Thyroid gland (tissue), 4 donors: ENCODE results near the gene PPDPF. TPM values are rescaled to one million over a fixed set of nuclear protein-coding genes. Genes with fewer than 3 reads are reported as not detected.

Source experiments
- DNase-seq, 2 donors: peaks; one replicate each; pipeline ENCODE4 v3.0.0-alpha.2; 2019
- H3K27ac ChIP-seq, 3 donors: fragments of 200-600 bp; sonication (generic); 1 replicate in 2 of 3; 2 replicates in 1 of 3; pipeline ENCODE4 v1.5.1; 2016 to 2019; ENCODE audit warnings: mild to moderate bottlenecking in 1 of 3, moderate library complexity in 1 of 3
- H3K27me3 ChIP-seq: fragments of 200-600 bp; sonication (generic); one replicate; pipeline ENCODE4 v1.5.1; 2019
- H3K36me3 ChIP-seq, 2 donors: fragments of 200-600 bp; sonication (generic); one replicate each; pipeline ENCODE4 v1.5.1; 2016 to 2019
- H3K4me1 ChIP-seq, 2 donors: fragments of 200-600 bp; sonication (generic); one replicate each; pipeline ENCODE4 v1.5.1; 2017 to 2019
- H3K4me3 ChIP-seq, 3 donors: fragments of 200-600 bp; sonication (generic); replicated peaks in 1 of 3; 1 replicate in 2 of 3; 2 replicates in 1 of 3; pipeline ENCODE4 v1.5.1; 2016; ENCODE audit warnings: mild to moderate bottlenecking in 1 of 3
- H3K9me3 ChIP-seq: fragments of 200-600 bp; sonication (generic); one replicate; pipeline ENCODE4 v1.5.1; 2017
- CTCF ChIP-seq, 6 experiments: fragments of 200-600 bp in 3 of 6; fragments of 450-650 bp in 3 of 6; sonication (generic) in 3 of 6; IDR thresholded peaks; one replicate each; pipeline ENCODE4 v1.5.1; 2016 to 2019; ENCODE audit warnings: antibody characterized with exemption in 6 of 6, mild to moderate bottlenecking in 2 of 6, inconsistent platforms in 1 of 6, moderate library complexity in 1 of 6
- POLR2A ChIP-seq, 2 donors: fragments of 450-650 bp; IDR thresholded peaks; one replicate each; pipeline ENCODE4 v1.6.1; 2017; ENCODE audit warnings: antibody characterized with exemption in 2 of 2, mild to moderate bottlenecking in 2 of 2, moderate library complexity in 1 of 2
- WGBS, 2 donors: methylation state at CpG; one replicate each; pipeline ENCODE4 v1.1.5; 2017; 5-methylcytosine and 5-hydroxymethylcytosine counted together
- intact Hi-C: fragments of 100-400 bp; cut with DNase I; formaldehyde crosslinking; loops from one replicate; pipeline ENCODE4 v1.15.1; 2023
- total RNA-seq, 4 donors: library from RNA; depleted of rRNA; stranded (reverse); fragments of >200 nt; gene quantifications; one replicate each; pipeline ENCODE4 v1.2.3, GENCODE V29; 2016

The PPDPF gene
- total RNA-seq, 4 donors from 2014 or later, result 82.0 to 226 (median 146) TPM

GRCh38 chr20:63553251-63553932, 32.8 kb downstream of the PPDPF start:
- Histone ChIP-seq H3K4me1 (peaks cover 9 to 13% of the 10 kb centered on the region in 2 donors), H3K9me3 (no peaks in the 10 kb centered on the region), H3K27me3 (no peaks in the 10 kb centered on the region), H3K36me3 (no peaks in the 10 kb centered on the region), H3K4me3 (peak overlapping the region in 2 of 3 donors; percentile 50 to 79), H3K27ac (no peak overlapping the region)
- peak; percentile 62 to 64 for DNase-seq
- 1 to 2% methylated on average over 14 to 15 of the region's 37 CpGs for WGBS, 2 donors
- peak in 1 of 2 donors; percentile 24 for TF ChIP-seq POLR2A (IDR thresholded peaks at IDR 0.05)
- TF ChIP-seq CTCF (IDR thresholded peaks at IDR 0.05), result no peak
- intact Hi-C loops, result no loop called here

- TF ChIP-seq CTCF (IDR thresholded peaks at IDR 0.05), result no peak
- no peak for TF ChIP-seq POLR2A (IDR thresholded peaks at IDR 0.05)
- Histone ChIP-seq H3K9me3 (no peaks in the 10 kb centered on the region), H3K36me3 (peaks cover under 1 to 3% of the 10 kb centered on the region in 2 donors), H3K27ac (no peak within 1 kb of the TSS), H3K4me1 (peaks cover 9 to 13% of the 10 kb centered on the region in 2 donors), H3K27me3 (no peaks in the 10 kb centered on the region), H3K4me3 (peak within 1 kb of the TSS in 2 of 3 donors; percentile 50 to 79)
- intact Hi-C loops, result no loop called here
- 3% methylated on average over 11 to 20 of the region's 34 CpGs for WGBS, 2 donors
- peak; percentile 61 to 68 for DNase-seq
These were observed 33.3 kb downstream of the PPDPF start, which contains the start of gene FNDC11 for GRCh38 chr20:63553933-63554290. TSS of gene FNDC11 (plus strand) at chr20:63554159. CDS start at chr20:63555664, 1,505 bp downstream.

- intact Hi-C loops, result no loop called here
- 70 to 71% methylated on average over 15 to 23 of the region's 38 CpGs for WGBS, 2 donors
These were observed 34.1 kb downstream of the PPDPF start for GRCh38 chr20:63554361-63555278.

GRCh38 chr20:63555661-63556381, 35.3 kb downstream of the PPDPF start:
- H3K27me3 ChIP-seq, result no peaks in the 10 kb centered on the region
- intact Hi-C loops, result no loop called here
- no peak overlapping the region for H3K4me3 ChIP-seq
- WGBS, 2 donors, result 90 to 91% methylated on average over 12 to 27 of the region's 45 CpGs
- no peak for DNase-seq
- no peak overlapping the region for H3K27ac ChIP-seq
- no peaks in the 10 kb centered on the region for H3K9me3 ChIP-seq
- peaks cover 14% of the 10 kb centered on the region in 2 donors for H3K36me3 ChIP-seq
- no peak for TF ChIP-seq POLR2A (IDR thresholded peaks at IDR 0.05)
- TF ChIP-seq CTCF (IDR thresholded peaks at IDR 0.05), result no peak
- peaks cover 9 to 13% of the 10 kb centered on the region in 2 donors for H3K4me1 ChIP-seq

More at GRCh38 chr20:63554361-63555278, 34.1 kb downstream of the PPDPF start:
- Histone ChIP-seq H3K4me1 (peaks cover 9 to 13% of the 10 kb centered on the region in 2 donors), H3K27ac (no peak overlapping the region), H3K9me3 (no peaks in the 10 kb centered on the region), H3K4me3 (peak overlapping the region in 1 of 3 donors; percentile 50), H3K27me3 (no peaks in the 10 kb centered on the region), H3K36me3 (peaks cover 3 to 5% of the 10 kb centered on the region in 2 donors)
- DNase-seq, result no peak
- TF ChIP-seq POLR2A (IDR thresholded peaks at IDR 0.05), result no peak
- TF ChIP-seq CTCF (IDR thresholded peaks at IDR 0.05), result no peak
